Pons (tissue), 1 donor: ENCODE measurements around the gene MYO18B.
"Not testable (repeated sequence)": the region's sequence is repeated elsewhere in the genome, so short reads cannot be mapped to it uniquely, and the experiment has no call there.

Experiments used
- DNase-seq: peaks from one replicate; pipeline ENCODE4 v3.0.0-alpha.2; 2016; ENCODE audit warnings: low spot score

The MYO18B gene

DNA sequence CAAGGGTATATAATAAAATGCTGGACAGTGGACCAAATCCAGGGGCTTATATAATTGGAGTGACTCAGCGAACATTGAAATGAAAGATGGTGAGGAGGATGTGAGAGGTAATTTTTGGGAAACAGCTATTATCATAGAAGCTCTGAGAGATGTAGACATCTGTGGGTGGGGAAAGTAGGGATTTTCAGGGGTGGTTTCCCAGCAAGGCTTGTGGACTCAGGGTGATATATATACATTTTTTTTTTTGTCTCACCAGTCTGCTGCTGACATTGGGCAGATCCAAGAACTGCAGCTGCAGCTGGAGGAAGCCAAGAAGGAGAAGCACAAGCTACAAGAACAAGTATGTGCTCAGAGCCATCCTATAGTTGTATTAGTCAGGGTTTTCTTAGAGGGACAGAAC lies 208.1 kb downstream of the MYO18B start:
- no peak for DNase-seq

DNA sequence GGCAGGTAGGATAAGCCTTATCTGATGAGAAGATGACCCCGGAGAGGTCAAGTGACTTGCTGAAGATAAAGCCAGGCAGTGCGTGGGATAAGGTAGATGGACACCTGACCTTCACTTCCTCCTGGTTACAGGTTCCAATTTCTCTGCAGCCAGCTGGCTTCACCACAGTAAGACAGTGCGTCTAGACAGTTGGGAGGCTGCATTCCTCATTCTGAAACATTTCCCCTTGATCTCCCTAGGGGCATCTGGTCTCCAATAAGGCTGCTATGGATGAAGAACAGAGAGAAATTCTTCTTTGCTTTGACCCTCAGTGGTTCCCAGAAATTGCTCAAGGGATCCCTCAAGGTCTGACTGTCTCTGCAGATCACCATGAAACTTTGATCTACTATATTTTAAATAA lies 211.3 kb downstream of the MYO18B start:
- peak; percentile 6 for DNase-seq

DNA sequence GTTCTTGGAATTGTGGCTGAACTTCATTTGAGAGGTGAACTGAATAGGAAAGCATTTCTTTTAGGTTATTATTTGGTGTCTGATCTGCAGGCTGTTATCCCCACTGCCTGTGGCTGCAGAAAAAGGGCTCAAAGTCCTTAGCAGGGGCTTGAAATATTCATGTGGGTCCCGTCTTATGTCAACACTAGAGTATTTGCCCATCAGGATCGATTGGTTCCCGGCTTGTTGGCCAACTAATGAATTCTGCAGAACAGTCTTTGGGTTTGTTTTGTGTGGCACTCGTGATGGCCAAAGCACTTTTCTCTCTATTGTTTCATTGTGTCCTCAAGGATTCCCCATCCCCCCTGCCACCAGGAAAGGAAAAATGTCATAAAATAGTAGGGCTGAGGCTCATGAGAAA lies 211.9 kb downstream of the MYO18B start:
- peak; percentile 67 for DNase-seq

- DNase-seq: no peak
These were observed 213.3 kb downstream of the MYO18B start for GRCh38 chr22:25955323-25955722.

DNA sequence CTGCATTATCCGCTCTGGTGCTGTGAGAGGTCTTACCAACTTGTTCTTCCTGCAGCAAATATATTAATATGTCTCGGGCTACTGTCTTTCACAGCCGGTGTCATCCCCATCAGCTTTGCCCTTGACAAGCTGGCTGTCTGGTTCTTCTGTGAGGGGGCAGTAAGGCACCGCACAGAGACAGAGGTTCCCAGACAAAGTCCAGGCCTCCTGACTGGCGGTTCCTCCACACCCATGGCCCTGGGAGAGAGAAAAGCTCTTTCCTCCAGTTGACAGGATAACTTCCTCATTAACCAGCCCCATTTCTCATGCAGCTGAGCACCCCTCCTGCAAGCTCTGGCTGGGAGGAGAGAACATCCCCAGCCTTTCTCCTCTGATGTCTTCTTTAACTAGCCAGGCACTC lies 214.8 kb downstream of the MYO18B start:
- DNase-seq: no peak

GRCh38 chr22:25959818-25960774 lies 218.1 kb downstream of the MYO18B start:
- DNase-seq: no peak

DNA sequence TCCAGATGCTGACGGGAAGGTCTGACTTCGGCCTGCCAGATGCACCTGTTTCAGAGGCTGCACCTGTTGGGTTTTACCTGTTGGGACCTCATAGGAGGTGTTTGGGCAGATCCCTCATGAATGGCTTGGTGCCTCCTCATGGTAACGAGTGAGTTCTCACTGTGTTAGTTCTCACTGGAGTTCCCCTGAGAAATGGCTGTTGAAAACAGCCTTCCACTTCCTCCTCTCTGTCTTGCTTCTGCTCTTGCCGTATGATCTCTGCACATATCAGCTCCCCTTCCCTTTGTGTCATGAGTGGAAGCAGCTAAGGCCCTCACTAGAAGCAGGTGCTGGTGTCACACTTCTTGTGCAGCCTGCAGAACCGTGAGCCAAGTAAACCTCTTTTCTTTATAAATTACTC lies 219.7 kb downstream of the MYO18B start:
- no peak for DNase-seq

- DNase-seq: no peak
These were observed 220.7 kb downstream of the MYO18B start for GRCh38 chr22:25962711-25963110.

GRCh38 chr22:25964961-25965730 lies 223.2 kb downstream of the MYO18B start:
- no peak for DNase-seq

- DNase-seq: no peak
These were observed 224.5 kb downstream of the MYO18B start for GRCh38 chr22:25966448-25966913.

DNA sequence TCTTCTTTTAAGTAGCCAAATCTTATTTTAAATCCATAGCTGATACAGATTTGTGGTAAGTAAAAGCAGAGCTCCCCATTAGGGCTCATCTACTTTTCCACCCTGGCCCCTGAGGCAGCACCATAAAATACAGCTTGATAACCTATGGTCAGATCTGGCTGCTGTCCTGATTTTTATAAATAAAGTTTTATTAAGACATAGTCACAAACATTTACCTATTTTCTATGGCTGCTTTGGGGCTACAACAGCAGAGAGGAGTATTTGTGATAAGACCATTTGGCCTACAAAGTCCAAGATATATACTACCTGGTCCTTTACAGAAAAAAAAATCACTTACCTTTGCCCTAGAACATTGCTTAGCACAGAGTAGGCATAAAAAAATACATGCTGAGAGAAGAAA lies 227.3 kb downstream of the MYO18B start:
- no peak for DNase-seq

GRCh38 chr22:25969901-25970300 lies 227.9 kb downstream of the MYO18B start:
- no peak for DNase-seq

GRCh38 chr22:25970374-25970911 lies 228.5 kb downstream of the MYO18B start:
- DNase-seq: peak; percentile 34

- DNase-seq: no peak
These were observed 229.2 kb downstream of the MYO18B start for GRCh38 chr22:25970999-25971811.

DNA sequence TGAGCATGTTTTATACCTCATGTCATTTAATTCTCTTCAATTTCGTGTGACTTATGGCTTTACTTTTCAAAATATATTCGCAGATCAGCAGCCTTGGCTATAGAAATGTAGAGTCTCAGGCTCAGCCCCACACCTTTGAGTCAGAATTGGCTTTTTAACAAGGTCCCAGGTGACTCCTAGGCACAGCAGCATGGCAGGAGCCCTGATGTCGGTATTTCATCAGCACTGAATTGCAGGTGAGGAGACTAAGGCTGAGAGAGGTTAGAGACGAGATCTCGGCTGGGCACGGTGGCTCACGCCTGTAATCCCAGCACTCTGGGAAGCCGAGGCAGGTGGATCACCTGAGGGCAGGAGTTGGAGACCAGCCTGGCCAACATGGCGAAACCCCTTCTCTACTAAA lies 230.4 kb downstream of the MYO18B start:
- DNase-seq: no peak

DNA sequence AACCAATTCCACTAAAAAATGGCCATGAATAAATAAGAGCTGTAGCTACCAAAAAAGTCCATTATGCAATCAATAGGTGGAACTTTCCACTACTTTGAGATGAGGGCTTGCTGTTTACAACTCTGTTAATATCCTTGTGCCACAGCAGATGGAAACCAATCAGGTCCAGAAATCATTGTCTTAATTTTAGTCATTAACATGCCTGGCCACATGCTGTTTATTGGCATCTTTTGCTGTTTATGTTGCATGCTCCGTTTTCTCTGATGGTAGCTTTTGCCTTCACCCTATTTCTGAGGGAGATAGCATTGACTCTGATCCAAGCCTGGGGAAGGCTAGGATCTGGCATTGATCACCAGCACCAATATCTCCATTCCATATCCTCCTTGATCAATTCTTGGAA lies 234.4 kb downstream of the MYO18B start:
- DNase-seq: no peak

DNA sequence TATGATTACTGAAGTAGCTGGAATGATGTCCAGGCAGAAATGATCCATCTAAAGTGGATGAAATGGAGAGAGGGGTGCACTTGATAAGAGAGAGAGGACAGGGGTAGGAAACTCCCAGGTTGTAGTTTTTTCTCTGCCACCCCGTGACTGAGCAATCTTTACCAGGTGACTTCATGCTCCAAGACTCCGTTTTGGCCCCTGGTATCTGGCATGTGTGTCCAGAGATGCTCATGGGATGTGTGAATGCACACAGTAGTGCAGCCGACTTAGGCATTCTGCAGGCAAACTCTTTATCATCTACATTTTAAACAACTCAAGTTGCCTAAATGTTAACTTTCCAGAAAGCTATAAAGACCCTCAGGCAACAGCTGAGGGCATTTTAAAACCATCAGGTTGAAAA lies 238.0 kb downstream of the MYO18B start:
- no peak for DNase-seq

DNA sequence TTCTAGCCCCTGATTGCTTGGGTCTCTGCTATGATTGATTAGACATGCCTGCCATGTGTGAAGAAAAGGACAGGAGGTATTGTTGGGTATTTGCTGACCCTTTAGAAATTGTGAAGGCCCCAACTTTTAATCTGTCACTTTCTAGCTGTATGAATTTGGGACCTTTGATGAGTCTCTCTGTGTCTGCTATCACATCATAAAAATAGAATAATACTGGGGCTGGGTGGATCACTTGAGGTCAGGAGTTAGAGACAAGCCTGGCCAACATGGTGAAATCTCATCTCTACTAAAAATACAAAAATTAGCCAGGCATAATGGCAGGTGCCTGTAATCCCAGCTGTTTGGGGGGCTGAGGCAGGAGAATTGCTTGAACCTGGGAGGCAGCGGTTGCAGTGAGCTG lies 242.9 kb downstream of the MYO18B start:
- not testable (repeated sequence) for DNase-seq

GRCh38 chr22:25987948-25988347 lies 246.0 kb downstream of the MYO18B start:
- no peak for DNase-seq

- DNase-seq: no peak
These were observed 249.0 kb downstream of the MYO18B start for GRCh38 chr22:25990940-25991339.

DNA sequence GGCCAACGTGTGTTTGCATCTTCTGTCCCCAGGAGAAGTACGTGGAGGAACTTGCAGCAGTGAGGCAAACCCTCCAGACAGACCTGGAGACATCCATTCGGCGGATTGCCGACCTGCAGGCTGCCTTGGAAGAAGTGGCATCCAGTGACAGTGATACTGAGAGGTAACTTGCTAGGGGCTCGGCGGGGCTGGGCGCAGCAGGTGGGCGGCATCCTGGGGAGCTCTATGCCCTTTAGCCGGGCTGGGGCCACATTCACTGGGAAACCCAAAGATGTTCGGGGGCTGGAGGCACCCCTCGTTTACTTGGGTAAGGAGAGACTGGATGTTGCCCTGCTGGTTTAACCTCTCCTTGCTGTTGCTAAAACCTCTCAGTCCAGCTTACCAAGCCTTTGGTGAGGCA lies 250.3 kb downstream of the MYO18B start:
- DNase-seq: no peak

GRCh38 chr22:25996669-25997068 lies 254.7 kb downstream of the MYO18B start:
- DNase-seq: no peak
